Upper lobe of left lung (tissue), 4 donors: ENCODE results near the gene TEAD2.

ENCODE experiments used
- CTCF ChIP-seq, 6 experiments: fragments of 450-650 bp in 4 of 6; fragments of 200-600 bp in 2 of 6; sonication (generic) in 2 of 6; IDR thresholded peaks; one replicate each; pipeline ENCODE4 v1.5.1; 2016 to 2019; ENCODE audit warnings: antibody characterized with exemption in 6 of 6
- POLR2A ChIP-seq, 4 donors: fragments of 450-650 bp; IDR thresholded peaks; one replicate each; pipeline ENCODE4 v1.5.1; 2016 to 2017; ENCODE audit warnings: antibody characterized with exemption in 4 of 4, mild to moderate bottlenecking in 2 of 4

- TF ChIP-seq CTCF (IDR thresholded peaks at IDR 0.05) (no peak), POLR2A (IDR thresholded peaks at IDR 0.05) (no peak)
Measured at GRCh38 chr19:49349567-49349966, 12.6 kb downstream of the TEAD2 start.
